NCI-H146 treated with DMSO at 0.1 percent for 48 hours (cell line): ENCODE results near the gene TMEM11.

Source experiments
- DNase-seq: peaks from one replicate; lab custom pipeline; 2025; ENCODE audit not compliant: unreplicated experiment; lab: John Stamatoyannopoulos, UW

The TMEM11 gene

DNA sequence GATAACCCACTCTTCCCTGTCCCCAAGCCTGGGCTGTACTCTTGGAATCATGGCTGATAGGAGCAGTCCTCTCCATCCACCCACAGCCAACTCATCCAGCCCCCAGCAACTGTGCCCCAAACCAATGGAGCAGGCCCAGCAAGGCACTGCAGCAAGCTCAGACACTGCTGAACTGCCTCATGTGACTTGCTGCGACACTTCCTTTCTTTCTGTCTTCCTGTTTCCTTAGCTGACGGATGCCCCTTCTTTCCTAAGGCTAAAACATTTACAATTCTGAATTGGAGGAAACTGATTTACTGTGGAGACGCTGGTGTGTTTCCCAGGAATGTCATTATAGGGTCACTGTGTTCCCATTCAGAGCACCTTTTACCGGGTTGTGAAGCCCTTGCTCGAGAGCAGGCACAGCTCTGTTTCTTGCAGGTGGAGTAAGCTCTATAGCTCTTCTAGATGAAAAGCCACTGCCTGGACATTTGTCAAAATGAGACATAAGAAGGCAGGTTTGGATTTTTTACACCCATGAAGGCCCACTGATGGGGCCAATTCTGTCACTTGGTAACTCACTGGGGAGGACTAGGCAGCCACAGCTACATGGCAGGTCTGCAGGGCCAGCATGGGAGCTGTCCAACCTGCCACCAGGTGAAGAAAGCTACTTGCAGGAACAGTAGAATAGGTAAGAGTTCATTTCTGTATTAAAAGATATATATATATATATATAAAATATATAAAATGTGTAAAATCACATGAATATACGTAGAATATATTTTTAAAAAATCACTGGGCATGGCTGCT is 27.4 kb downstream of the TMEM11 start:
- DNase-seq = no peak

- no peak for DNase-seq
Measured at GRCh38 chr17:21185061-21185460, 28.9 kb downstream of the TMEM11 start.

GRCh38 chr17:21184570-21184969 is 29.4 kb downstream of the TMEM11 start:
- DNase-seq = no peak

DNA sequence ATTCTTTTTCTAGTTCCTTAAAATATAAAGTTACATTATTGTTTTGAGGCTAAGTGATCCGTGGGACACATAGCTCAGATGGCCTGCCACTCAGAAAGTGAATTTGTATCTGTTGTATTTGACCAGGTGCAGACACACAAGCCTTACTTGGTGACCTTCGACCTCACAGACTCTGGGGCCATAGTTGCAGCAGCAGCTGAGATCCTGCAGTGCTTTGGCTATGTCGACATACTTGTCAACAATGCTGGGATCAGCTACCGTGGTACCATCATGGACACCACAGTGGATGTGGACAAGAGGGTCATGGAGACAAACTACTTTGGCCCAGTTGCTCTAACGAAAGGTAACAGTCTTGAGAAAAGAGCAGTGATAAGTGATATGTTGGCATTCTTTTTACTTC is 30.5 kb downstream of the TMEM11 start:
- DNase-seq = no peak

DNA sequence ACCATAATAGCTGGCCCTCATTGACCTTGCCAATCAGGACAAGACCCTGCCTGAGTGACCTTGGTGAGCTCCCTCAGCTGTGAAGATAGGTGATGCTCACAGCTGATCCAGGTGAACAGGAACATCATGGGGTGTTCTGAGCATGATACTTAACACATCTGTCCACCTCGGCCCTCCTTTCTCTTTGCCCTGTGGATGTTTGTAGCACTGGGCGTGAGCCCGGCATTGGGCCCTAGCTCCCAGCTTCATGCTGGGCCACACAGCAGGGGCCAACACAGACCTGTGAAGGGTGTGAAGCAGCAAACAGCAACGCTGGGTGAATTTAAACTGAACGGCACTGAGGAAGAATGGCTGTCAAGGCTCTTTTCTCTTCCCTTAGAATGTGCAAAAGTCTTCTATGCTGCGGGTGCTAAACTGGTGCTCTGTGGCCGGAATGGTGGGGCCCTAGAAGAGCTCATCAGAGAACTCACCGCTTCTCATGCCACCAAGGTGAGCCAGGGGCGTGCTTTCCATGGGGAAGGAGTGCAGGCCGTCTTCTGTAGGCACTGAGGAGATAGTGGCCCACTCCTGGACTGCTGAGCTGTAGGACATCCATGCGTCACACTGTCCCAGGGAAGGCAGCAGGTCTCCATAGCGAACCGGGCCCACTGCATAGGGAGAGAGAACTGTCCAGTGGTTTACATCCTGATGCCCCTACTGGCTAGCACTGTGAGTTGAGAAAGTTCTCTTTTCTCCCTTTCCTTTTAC is 35.9 kb downstream of the TMEM11 start:
- DNase-seq = no peak

GRCh38 chr17:21177401-21177800 is 36.6 kb downstream of the TMEM11 start:
- no peak for DNase-seq

DNA sequence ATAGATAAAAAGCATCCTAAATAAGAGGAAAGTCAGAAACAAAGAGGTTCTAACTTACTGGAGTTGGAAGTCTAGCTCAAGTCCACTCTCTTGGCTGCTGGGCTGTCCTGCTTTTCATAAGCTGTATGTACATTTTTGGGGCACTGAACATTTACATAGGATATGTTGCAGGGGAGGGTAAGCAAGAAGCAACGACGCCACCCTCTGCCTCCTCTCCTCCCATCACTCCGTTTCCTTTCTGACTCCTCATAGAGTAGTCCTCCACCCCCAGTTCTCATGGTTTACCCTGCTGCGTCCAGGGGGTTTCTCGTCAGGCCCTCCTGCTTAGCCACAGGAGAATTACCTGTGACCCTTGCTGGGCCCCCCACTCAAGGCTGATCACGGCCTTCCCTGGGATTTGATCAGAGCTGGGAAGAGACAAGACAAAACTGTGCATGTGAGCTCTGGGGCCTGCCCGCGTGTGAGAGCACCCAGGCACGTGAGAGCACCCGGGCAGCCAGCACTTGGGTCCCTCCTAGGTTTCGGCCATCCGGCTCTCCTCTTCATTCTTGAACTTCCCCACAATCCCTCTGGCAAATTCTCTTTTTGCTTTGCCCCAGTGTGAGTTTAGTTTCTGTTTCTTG is 37.1 kb downstream of the TMEM11 start:
- DNase-seq = no peak

GRCh38 chr17:21174713-21175112 is 39.2 kb downstream of the TMEM11 start:
- no peak for DNase-seq

DNA sequence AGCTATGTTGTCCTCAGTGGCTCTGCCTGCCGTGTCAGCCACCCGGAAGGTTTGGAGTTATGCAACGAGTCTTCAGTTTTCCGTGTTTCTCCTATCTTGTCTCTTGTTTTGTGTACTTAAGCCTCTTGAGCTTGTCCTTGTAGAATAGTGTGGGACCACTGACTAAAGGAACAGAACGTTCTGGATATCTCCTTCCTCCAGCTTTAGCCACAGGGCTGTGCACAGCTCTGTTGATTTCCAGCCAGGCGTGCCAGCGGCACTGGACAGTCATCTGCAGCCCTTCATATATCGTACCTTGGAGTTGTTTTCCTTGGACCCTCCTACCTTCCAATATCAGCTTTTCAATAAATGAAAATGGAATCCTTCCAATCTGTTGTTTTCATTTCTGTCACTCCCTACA is 39.8 kb downstream of the TMEM11 start:
- DNase-seq = no peak

- DNase-seq = no peak
Measured at GRCh38 chr17:21173543-21173942, 40.4 kb downstream of the TMEM11 start.

DNA sequence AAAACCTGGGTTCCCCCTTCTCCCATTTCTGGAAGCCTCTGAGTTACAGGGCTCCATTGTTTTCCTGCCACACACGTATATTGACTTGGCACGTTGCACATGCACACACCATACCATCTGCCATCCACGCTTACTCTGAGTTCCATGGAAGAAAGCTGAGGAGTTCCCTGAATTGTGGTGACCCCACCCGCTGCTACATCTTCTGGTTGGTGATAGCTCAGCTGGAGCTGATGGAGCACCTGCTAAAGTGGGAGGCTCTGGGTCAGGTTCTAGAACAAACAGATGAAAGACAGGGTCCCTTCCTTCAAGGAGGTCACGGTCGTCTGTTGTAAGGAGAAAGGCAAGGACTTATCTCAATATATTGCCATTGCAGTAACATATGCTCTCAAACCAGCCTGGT is 41.1 kb downstream of the TMEM11 start:
- no peak for DNase-seq

GRCh38 chr17:21171970-21172510 is 41.9 kb downstream of the TMEM11 start:
- no peak for DNase-seq

GRCh38 chr17:21171309-21171922 is 42.5 kb downstream of the TMEM11 start:
- no peak for DNase-seq

- DNase-seq = no peak
Measured at GRCh38 chr17:21170809-21171208, 43.2 kb downstream of the TMEM11 start.

DNA sequence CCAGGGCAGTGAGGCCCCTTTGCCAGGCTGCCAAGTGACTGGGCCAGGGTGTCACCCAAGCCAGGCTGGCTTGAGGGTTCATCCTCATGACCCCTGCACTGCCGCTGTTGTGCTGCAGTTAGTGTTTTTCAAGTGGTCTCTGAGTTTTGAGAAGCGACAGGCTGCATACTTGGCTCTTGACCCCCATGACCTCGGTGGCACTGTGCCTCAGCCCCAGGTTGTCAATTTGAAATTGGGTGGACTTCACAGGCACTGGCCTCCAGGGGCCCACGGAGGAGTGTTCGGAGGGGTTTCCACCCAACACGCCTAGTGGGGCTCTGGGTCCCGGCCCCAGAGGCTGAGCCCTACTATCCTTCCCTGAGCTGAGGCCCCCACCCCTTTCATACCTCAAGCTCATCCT is 44.5 kb downstream of the TMEM11 start:
- no peak for DNase-seq

- DNase-seq = no peak
Measured at GRCh38 chr17:21168555-21168865, 45.5 kb downstream of the TMEM11 start.

GRCh38 chr17:21167303-21167702 is 46.7 kb downstream of the TMEM11 start:
- DNase-seq = no peak

DNA sequence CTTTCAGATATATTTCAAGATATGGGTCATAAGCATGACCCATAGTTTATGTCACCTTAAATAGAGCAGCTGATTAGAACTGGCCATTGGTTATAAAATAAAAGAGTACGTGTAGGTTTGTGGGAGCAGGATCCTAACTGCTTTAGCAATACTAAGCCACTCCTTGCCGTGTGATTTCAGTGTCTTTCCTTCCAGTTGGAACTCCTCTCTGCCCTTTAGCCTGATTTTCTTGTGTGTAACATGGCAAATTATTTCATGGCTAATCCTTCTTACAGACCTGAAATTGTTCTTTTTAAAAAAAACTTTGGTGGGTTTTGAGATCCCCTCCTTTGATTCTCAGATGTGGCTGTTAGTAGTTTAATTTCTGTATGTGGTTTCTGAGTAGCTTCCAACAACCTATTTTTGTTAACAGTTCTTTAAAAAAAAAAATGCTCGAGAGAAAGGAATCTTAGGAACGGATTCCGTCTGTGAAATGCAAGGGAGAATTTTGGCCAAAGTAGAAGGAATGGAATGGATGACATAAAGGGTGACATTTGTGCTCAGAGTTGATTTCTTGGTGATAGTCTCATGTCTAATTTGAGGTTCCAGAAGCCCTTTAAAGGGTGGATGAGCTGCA is 47.3 kb downstream of the TMEM11 start:
- no peak for DNase-seq

DNA sequence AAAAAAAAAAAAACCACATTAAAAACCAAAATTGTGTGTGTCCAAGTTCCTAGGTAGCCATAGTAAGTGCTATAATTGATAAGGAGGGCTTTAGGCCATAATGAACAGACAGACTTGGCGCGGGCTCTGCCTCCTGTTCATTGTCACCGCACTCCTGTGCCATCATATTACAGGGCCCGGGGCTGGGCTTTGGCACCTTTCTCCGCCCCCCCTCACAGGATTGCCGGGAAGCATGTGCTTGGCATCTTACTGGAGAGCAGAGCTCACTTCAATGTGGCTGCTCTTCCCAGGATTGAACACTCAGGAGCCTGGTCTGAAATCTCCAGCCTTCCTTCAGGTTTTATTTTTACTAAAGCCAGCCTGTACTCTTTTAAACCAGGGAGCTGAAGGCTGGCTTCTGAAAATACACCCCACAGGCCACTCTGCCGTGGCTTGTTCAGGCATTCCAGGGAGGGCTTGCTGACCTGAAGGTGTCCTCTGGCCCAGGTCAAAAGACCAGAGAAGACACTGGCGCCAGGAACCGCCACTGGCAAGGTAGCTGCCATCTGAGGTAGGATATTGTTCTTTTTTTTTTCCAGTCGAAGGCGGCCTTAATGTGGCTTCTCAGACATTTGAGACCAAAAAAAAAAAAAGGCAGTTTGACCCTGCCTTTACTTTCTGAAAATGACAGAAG is 47.9 kb downstream of the TMEM11 start:
- no peak for DNase-seq

DNA sequence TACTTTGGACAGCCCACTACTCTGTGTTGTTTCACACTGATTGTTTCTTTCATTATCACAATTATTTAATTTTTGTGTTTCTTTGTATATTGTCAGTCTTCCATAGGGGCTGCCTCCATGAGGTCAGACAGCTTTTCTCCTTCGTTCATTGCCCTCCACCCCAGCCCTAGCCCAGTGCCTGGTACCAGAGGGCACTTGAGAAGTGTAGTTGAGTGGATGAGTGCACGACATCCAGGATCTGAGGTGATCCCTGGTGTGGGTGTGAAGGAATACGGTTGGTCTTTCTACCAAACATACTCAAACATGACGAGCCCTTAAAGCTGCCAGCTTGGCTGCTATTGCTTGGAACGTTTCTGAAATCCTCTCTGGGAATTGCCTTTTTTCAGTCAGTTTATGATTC is 49.3 kb downstream of the TMEM11 start:
- no peak for DNase-seq

- no peak for DNase-seq
Measured at GRCh38 chr17:21164216-21164615, 49.7 kb downstream of the TMEM11 start.
